ENCODE measurements around the gene RPLP2.
A peak's percentile ranks its signal among the peaks of the same experiment; 100 is the strongest.

RPLP2 gene

GRCh38 chr11:774873-775592, 34.7 kb upstream of the RPLP2 start:
- no peak for DNase-seq

GRCh38 chr11:776263-776560, 33.6 kb upstream of the RPLP2 start:
- no peak for DNase-seq

- no peak for DNase-seq
Measured at GRCh38 chr11:776561-777287, 33.0 kb upstream of the RPLP2 start.

GRCh38 chr11:777288-778255, 32.2 kb upstream of the RPLP2 start, which contains the start of gene GATD1:
Gene GATD1, minus strand, starts transcription at chr11:777487. Its CDS starts 25 bp downstream, at chr11:777462.
- DNase-seq, result peak; percentile 22

GRCh38 chr11:778976-779954, 30.5 kb upstream of the RPLP2 start:
- DNase-seq, result no peak

- no peak for DNase-seq
Measured at GRCh38 chr11:779955-780532, 29.7 kb upstream of the RPLP2 start.

- no peak for DNase-seq
Measured at GRCh38 chr11:782264-783174, 27.2 kb upstream of the RPLP2 start.

- no peak for DNase-seq
Measured at GRCh38 chr11:783581-784015, 26.2 kb upstream of the RPLP2 start.

- no peak for DNase-seq
Measured at GRCh38 chr11:786235-787083, 23.3 kb upstream of the RPLP2 start.

GRCh38 chr11:787084-787675, 22.6 kb upstream of the RPLP2 start:
- DNase-seq, result no peak

GRCh38 chr11:788009-788640, 21.6 kb upstream of the RPLP2 start:
- DNase-seq, result no peak

- DNase-seq, result no peak
Measured at GRCh38 chr11:788953-789940, 20.5 kb upstream of the RPLP2 start.

- DNase-seq, result no peak
Measured at GRCh38 chr11:789943-790342, 19.8 kb upstream of the RPLP2 start, which contains the start of gene CEND1. Gene CEND1, minus strand, starts transcription at chr11:790090. Its CDS starts 1,514 bp downstream, at chr11:788576.

GRCh38 chr11:790721-791564, 18.8 kb upstream of the RPLP2 start:
- DNase-seq, result no peak

- DNase-seq, result no peak
Measured at GRCh38 chr11:791658-792534, 17.9 kb upstream of the RPLP2 start.

GRCh38 chr11:792535-792821, 17.3 kb upstream of the RPLP2 start:
- no peak for DNase-seq

Measured in NCI-H1417 treated with DMSO at 0.1 percent for 48 hours (cell line).